Breast epithelium (tissue), 4 donors: Measurements from ENCODE around the gene LEO1. TPM values are rescaled to one million over a fixed set of nuclear protein-coding genes. Genes with fewer than 3 reads are reported as not detected.
A peak's percentile ranks its signal among the peaks of the same experiment; 100 is the strongest.

Experiments
- DNase-seq, 2 donors: peaks; one replicate each; pipeline ENCODE4 v3.0.0-alpha.2; 2019; ENCODE audit warnings: low spot score in 2 of 2
- H3K27ac ChIP-seq, 2 donors: fragments of 200-600 bp; sonication (generic) in 1 of 2; one replicate each; pipeline ENCODE4 v1.5.1; 2016 to 2019; ENCODE audit warnings: mild to moderate bottlenecking in 1 of 2
- H3K27me3 ChIP-seq, 2 donors: fragments of 200-600 bp; sonication (generic) in 1 of 2; one replicate each; pipeline versions ENCODE4 v1.5.1 to v1.6.0; 2017 to 2019; ENCODE audit warnings: control low read depth in 1 of 2, mild to moderate bottlenecking in 1 of 2
- H3K36me3 ChIP-seq: fragments of 200-600 bp; one replicate; pipeline ENCODE4 v1.5.1; 2019
- H3K4me1 ChIP-seq, 2 donors: fragments of 200-600 bp; sonication (generic); one replicate each; pipeline ENCODE4 v1.5.1; 2016 to 2019; ENCODE audit warnings: control low read depth in 1 of 2
- H3K4me3 ChIP-seq, 3 donors: fragments of 200-600 bp; sonication (generic); 1 replicate in 2 of 3; 2 replicates in 1 of 3; pipeline ENCODE4 v1.5.1; 2016 to 2019; ENCODE audit warnings: mild to moderate bottlenecking in 3 of 3, moderate library complexity in 2 of 3
- H3K9me3 ChIP-seq, 2 donors: fragments of 200-600 bp; sonication (generic) in 1 of 2; one replicate each; pipeline ENCODE4 v1.5.1; 2016 to 2019; ENCODE audit warnings: control low read depth in 1 of 2
- CTCF ChIP-seq, 3 donors: fragments of 450-650 bp; IDR thresholded peaks; one replicate each; pipeline ENCODE4 v1.5.1; 2016 to 2017; ENCODE audit warnings: antibody characterized with exemption in 3 of 3, mild to moderate bottlenecking in 3 of 3, moderate library complexity in 3 of 3
- POLR2A ChIP-seq: fragments of 450-650 bp; IDR thresholded peaks from one replicate; pipeline ENCODE4 v1.6.1; 2016; ENCODE audit warnings: antibody characterized with exemption, mild to moderate bottlenecking, moderate library complexity
- POLR2AphosphoS5 ChIP-seq, 3 donors: sonication (generic); formaldehyde crosslinking; IDR thresholded peaks; one replicate each; pipeline ENCODE4 v1.6.1; 2017; ENCODE audit warnings: antibody characterized with exemption in 3 of 3
- intact Hi-C: fragments of 100-400 bp; cut with DNase I; formaldehyde crosslinking; loops from one replicate; pipeline ENCODE4 v1.15.1; 2023; ENCODE audit warnings: low total_unique reads
- total RNA-seq, 3 donors: library from RNA; depleted of rRNA; stranded (reverse); fragments of >200 nt; gene quantifications; one replicate each; pipeline ENCODE4 v1.1.0, GENCODE V29; 2016

Gene LEO1
- total RNA-seq, 3 donors from 2014 or later: 12.8 to 25.5 (median 23.3) TPM

GRCh38 chr15:51973775-51974174, 2.2 kb upstream of the LEO1 start:
- no peak for TF ChIP-seq CTCF (IDR thresholded peaks at IDR 0.05)
- no peak for TF ChIP-seq POLR2A
- TF ChIP-seq POLR2AphosphoS5 (IDR thresholded peaks at IDR 0.05): no peak
- Histone ChIP-seq H3K4me3 (no peak overlapping the region), H3K36me3 (no peaks in the 10 kb centered on the region), H3K9me3 (no peaks in the 10 kb centered on the region), H3K4me1 (peaks cover 0 to 4% of the 10 kb centered on the region in 2 donors), H3K27me3 (no peaks in the 10 kb centered on the region), H3K27ac (no peak overlapping the region)
- intact Hi-C loops: no loop called here
- no peak for DNase-seq

GRCh38 chr15:51973220-51973619, 1.6 kb upstream of the LEO1 start:
- peaks cover 0 to 1% of the 10 kb centered on the region in 2 donors for H3K9me3 ChIP-seq
- H3K27ac ChIP-seq: no peak overlapping the region
- intact Hi-C loops: no loop called here
- H3K4me3 ChIP-seq: no peak overlapping the region
- DNase-seq: no peak
- H3K4me1 ChIP-seq: peaks cover 0 to 4% of the 10 kb centered on the region in 2 donors
- TF ChIP-seq POLR2A: no peak
- no peak for TF ChIP-seq CTCF (IDR thresholded peaks at IDR 0.05)
- no peak for TF ChIP-seq POLR2AphosphoS5 (IDR thresholded peaks at IDR 0.05)
- no peaks in the 10 kb centered on the region for H3K36me3 ChIP-seq
- no peaks in the 10 kb centered on the region for H3K27me3 ChIP-seq

- H3K27ac ChIP-seq: peak overlapping the region; percentile 93 to 94
- intact Hi-C loops: no loop called here
- TF ChIP-seq POLR2AphosphoS5 (IDR thresholded peaks at IDR 0.05) (no peak), POLR2A (no peak), CTCF (IDR thresholded peaks at IDR 0.05) (no peak)
- peak overlapping the region; percentile 82 to 92 (median 83) for H3K4me3 ChIP-seq
- H3K36me3 ChIP-seq: no peaks in the 10 kb centered on the region
- peaks cover 0 to 4% of the 10 kb centered on the region in 2 donors for H3K4me1 ChIP-seq
- no peaks in the 10 kb centered on the region for H3K27me3 ChIP-seq
- H3K9me3 ChIP-seq: peaks cover 13 to 16% of the 10 kb centered on the region in 2 donors
- DNase-seq: no peak
Observed at GRCh38 chr15:51971032-51971374, 575 bp downstream of the LEO1 start.

GRCh38 chr15:51970132-51970817, 1.3 kb downstream of the LEO1 start:
- intact Hi-C loops: no loop called here
- Histone ChIP-seq H3K36me3 (no peaks in the 10 kb centered on the region), H3K9me3 (peaks cover 13 to 16% of the 10 kb centered on the region in 2 donors), H3K27me3 (no peaks in the 10 kb centered on the region), H3K27ac (no peak overlapping the region), H3K4me1 (peaks cover 0 to 4% of the 10 kb centered on the region in 2 donors), H3K4me3 (peak overlapping the region in 2 of 3 donors; percentile 83 to 92)
- DNase-seq: no peak
- TF ChIP-seq CTCF (IDR thresholded peaks at IDR 0.05) (no peak), POLR2A (no peak), POLR2AphosphoS5 (IDR thresholded peaks at IDR 0.05) (no peak)

- intact Hi-C loops: no loop called here
- DNase-seq: no peak
- Histone ChIP-seq H3K36me3 (no peaks in the 10 kb centered on the region), H3K4me1 (peaks cover 0 to 4% of the 10 kb centered on the region in 2 donors), H3K4me3 (no peak overlapping the region), H3K27ac (no peak overlapping the region), H3K27me3 (no peaks in the 10 kb centered on the region), H3K9me3 (peaks cover 13 to 16% of the 10 kb centered on the region in 2 donors)
- TF ChIP-seq POLR2AphosphoS5 (IDR thresholded peaks at IDR 0.05) (no peak), POLR2A (no peak), CTCF (IDR thresholded peaks at IDR 0.05) (no peak)
Observed at GRCh38 chr15:51969728-51970127, 1.9 kb downstream of the LEO1 start.
